Measurements from ENCODE around the gene REG3A.

REG3A gene

GRCh38 chr2:79159653-79160052, at the start of gene REG3A:
Gene REG3A, minus strand, starts transcription at chr2:79159753. Its CDS starts 348 bp downstream, at chr2:79159405.
- DNase-seq: no peak

- DNase-seq: no peak
Observed at GRCh38 chr2:79200762-79201161, 41.2 kb upstream of the REG3A start.

GRCh38 chr2:79191816-79192215, 32.3 kb upstream of the REG3A start:
- DNase-seq: no peak

- no peak for DNase-seq
Observed at GRCh38 chr2:79191081-79191480, 31.5 kb upstream of the REG3A start.

- DNase-seq: no peak
Observed at GRCh38 chr2:79189465-79189864, 29.9 kb upstream of the REG3A start.

GRCh38 chr2:79181617-79182016, 22.1 kb upstream of the REG3A start:
- DNase-seq: no peak

GRCh38 chr2:79180092-79180491, 20.5 kb upstream of the REG3A start:
- DNase-seq: no peak

GRCh38 chr2:79179036-79179435, 19.5 kb upstream of the REG3A start:
- no peak for DNase-seq

GRCh38 chr2:79178076-79178674, 18.6 kb upstream of the REG3A start:
- no peak for DNase-seq

GRCh38 chr2:79171348-79171958, 11.9 kb upstream of the REG3A start:
- no peak for DNase-seq

- DNase-seq: no peak
Observed at GRCh38 chr2:79162801-79163200, 3.2 kb upstream of the REG3A start.

GRCh38 chr2:79162132-79162531, 2.6 kb upstream of the REG3A start:
- DNase-seq: no peak

- DNase-seq: no peak
Observed at GRCh38 chr2:79159030-79159429, 523 bp downstream of the REG3A start.

GRCh38 chr2:79155826-79156476, 3.6 kb downstream of the REG3A start:
- no peak for DNase-seq

GRCh38 chr2:79139423-79139822, 20.1 kb downstream of the REG3A start:
- no peak for DNase-seq

GRCh38 chr2:79138385-79138784, 21.2 kb downstream of the REG3A start:
- DNase-seq: no peak

GRCh38 chr2:79131687-79132086, 27.9 kb downstream of the REG3A start:
- no peak for DNase-seq

- no peak for DNase-seq
Observed at GRCh38 chr2:79129804-79130203, 29.7 kb downstream of the REG3A start.

- DNase-seq: no peak
Observed at GRCh38 chr2:79129260-79129659, 30.3 kb downstream of the REG3A start.

GRCh38 chr2:79128406-79128805, 31.1 kb downstream of the REG3A start:
- no peak for DNase-seq

- no peak for DNase-seq
Observed at GRCh38 chr2:79125721-79125985, 33.9 kb downstream of the REG3A start.

- no peak for DNase-seq
Observed at GRCh38 chr2:79124907-79125720, 34.4 kb downstream of the REG3A start.

GRCh38 chr2:79122676-79123075, 36.9 kb downstream of the REG3A start:
- no peak for DNase-seq

- DNase-seq: no peak
Observed at GRCh38 chr2:79120194-79120713, 39.3 kb downstream of the REG3A start, which contains the start of gene REG1A. Gene REG1A, plus strand, starts transcription at chr2:79120488. Its CDS starts 374 bp downstream, at chr2:79120862.

Data from activated CD4-positive, alpha-beta T cell treated with anti-CD3 and anti-CD28 coated beads, Interleukin-2, amount 50 U/mL, for 4 hours (primary cell).